DND-41 (cell line): ENCODE measurements around the gene TMEM243.
"Not testable (repeated sequence)": the region's sequence is repeated elsewhere in the genome, so short reads cannot be mapped to it uniquely, and the experiment has no call there.

Experiments used
- ATAC-seq: fragments of 200-7000 bp; cut with Tn5 transposase; 3 replicates; pipeline ENCODE4 v1.9.1; 2021; ENCODE audit warnings: low read depth; ENCODE audit not compliant: insufficient read depth
- DNase-seq: peaks from one replicate; pipeline ENCODE4 v3.0.0-alpha.2; 2020
- H2AFZ ChIP-seq: 2 replicates; pipeline ENCODE4 v1.6.0; 2012; ENCODE audit warnings: low read depth, low read length
- H3K27ac ChIP-seq: 2 replicates; pipeline ENCODE4 v1.5.1; 2012; ENCODE audit warnings: low read length, inconsistent platforms
- H3K27me3 ChIP-seq: fragments of 200-600 bp; sonication (generic); 2 replicates; pipeline ENCODE4 v1.6.0; 2012; ENCODE audit warnings: low read length, mild to moderate bottlenecking, inconsistent platforms; ENCODE audit not compliant: insufficient read depth, poor library complexity
- H3K36me3 ChIP-seq: 2 replicates; pipeline ENCODE4 v1.5.1; 2012; ENCODE audit warnings: low read length, inconsistent platforms; ENCODE audit not compliant: insufficient read depth
- H3K4me1 ChIP-seq: 2 replicates; pipeline ENCODE4 v1.5.1; 2012; ENCODE audit warnings: mild to moderate bottlenecking, low read length; ENCODE audit not compliant: insufficient read depth
- H3K4me2 ChIP-seq: 2 replicates; pipeline ENCODE4 v1.6.0; 2012; ENCODE audit warnings: mild to moderate bottlenecking, moderate library complexity, low read length, inconsistent platforms; ENCODE audit not compliant: insufficient read depth
- H3K4me3 ChIP-seq, 2 experiments: fragments of 200-600 bp in 1 of 2; shearing (Covaris generic) in 1 of 2; 2 replicates each; pipeline ENCODE4 v1.5.1; 2012 to 2016; ENCODE audit warnings: inconsistent platforms in 2 of 2, low read length in 2 of 2, mild to moderate bottlenecking in 2 of 2, low read depth in 1 of 2, moderate library complexity in 1 of 2
- H3K79me2 ChIP-seq: 2 replicates; pipeline ENCODE4 v1.6.0; 2012; ENCODE audit warnings: low read length, inconsistent platforms; ENCODE audit not compliant: insufficient read depth
- H3K9ac ChIP-seq: 2 replicates; pipeline ENCODE4 v1.6.0; 2012; ENCODE audit warnings: low read depth, mild to moderate bottlenecking, inconsistent platforms, low read length, moderate library complexity
- H3K9me3 ChIP-seq: 2 replicates; pipeline ENCODE4 v1.5.1; 2012; ENCODE audit warnings: low read length, moderate library complexity, mild to moderate bottlenecking, inconsistent platforms; ENCODE audit not compliant: insufficient read depth, severe bottlenecking
- H4K20me1 ChIP-seq: 2 replicates; pipeline ENCODE4 v1.6.0; 2012; ENCODE audit warnings: low read length; ENCODE audit not compliant: insufficient read depth
- EZH2 ChIP-seq: IDR thresholded peaks from 3 replicates; pipeline ENCODE4 v1.6.1; 2012; ENCODE audit warnings: borderline replicate concordance, low read depth, mild to moderate bottlenecking, moderate library complexity, low read length, inconsistent platforms; ENCODE audit not compliant: severe bottlenecking
- TF ChIP-seq, protein P1 (sequence below): IDR thresholded peaks from 2 replicates; pipeline ENCODE4 v1.5.1; 2012; ENCODE audit warnings: borderline replicate concordance, low read length, moderate library complexity, mild to moderate bottlenecking; ENCODE audit not compliant: poor library complexity, severe bottlenecking; ENCODE audit errors: extremely low read depth

TMEM243 gene

DNA sequence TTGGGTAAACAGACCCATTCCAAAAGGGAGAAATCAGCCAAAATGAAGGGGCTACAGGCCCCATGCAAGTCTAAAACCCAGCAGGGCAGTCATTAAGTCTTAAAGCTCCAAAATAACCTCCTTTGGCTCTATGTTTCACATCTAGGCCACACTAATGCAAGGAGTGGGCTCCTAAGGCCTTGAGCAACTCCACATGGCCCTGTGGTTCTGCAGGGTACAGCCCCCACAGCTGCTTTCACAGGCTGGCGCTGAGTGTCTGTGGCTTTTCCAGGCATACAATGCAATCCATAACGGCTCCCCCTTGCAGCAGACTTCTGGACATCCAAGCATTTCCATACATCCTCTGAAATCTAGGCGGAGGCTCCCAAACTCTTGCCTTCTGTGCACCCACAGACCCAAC lies 9.0 kb downstream of the TMEM243 start:
- Histone ChIP-seq H3K4me2 (no peak overlapping the region), H3K36me3 (peaks cover 38% of the 10 kb centered on the region), H3K4me3 (no peak overlapping the region), H3K27me3 (no peaks in the 10 kb centered on the region), H2AFZ (no peak overlapping the region), H3K27ac (no peak overlapping the region), H3K4me1 (peaks cover 28% of the 10 kb centered on the region), H3K9me3 (peaks cover 12% of the 10 kb centered on the region), H3K9ac (no peak overlapping the region), H4K20me1 (peaks cover 14% of the 10 kb centered on the region; the same call in 1 of the 2 replicates), H3K79me2 (peaks cover 79% of the 10 kb centered on the region)
- DNase-seq, result no peak
- no peak for ATAC-seq
- no peak for TF ChIP-seq EZH2
- TF ChIP-seq, protein P1, sequence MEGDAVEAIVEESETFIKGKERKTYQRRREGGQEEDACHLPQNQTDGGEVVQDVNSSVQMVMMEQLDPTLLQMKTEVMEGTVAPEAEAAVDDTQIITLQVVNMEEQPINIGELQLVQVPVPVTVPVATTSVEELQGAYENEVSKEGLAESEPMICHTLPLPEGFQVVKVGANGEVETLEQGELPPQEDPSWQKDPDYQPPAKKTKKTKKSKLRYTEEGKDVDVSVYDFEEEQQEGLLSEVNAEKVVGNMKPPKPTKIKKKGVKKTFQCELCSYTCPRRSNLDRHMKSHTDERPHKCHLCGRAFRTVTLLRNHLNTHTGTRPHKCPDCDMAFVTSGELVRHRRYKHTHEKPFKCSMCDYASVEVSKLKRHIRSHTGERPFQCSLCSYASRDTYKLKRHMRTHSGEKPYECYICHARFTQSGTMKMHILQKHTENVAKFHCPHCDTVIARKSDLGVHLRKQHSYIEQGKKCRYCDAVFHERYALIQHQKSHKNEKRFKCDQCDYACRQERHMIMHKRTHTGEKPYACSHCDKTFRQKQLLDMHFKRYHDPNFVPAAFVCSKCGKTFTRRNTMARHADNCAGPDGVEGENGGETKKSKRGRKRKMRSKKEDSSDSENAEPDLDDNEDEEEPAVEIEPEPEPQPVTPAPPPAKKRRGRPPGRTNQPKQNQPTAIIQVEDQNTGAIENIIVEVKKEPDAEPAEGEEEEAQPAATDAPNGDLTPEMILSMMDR, result no peak

GRCh38 chr7:87209295-87209924 lies 10.1 kb downstream of the TMEM243 start:
- Histone ChIP-seq H3K36me3 (peaks cover 45% of the 10 kb centered on the region), H3K9ac (no peak overlapping the region), H3K79me2 (peaks cover 79% of the 10 kb centered on the region), H3K4me1 (peaks cover 26% of the 10 kb centered on the region), H3K4me2 (no peak overlapping the region), H3K27me3 (no peaks in the 10 kb centered on the region), H3K4me3 (no peak overlapping the region), H4K20me1 (peaks cover 14% of the 10 kb centered on the region; the same call in 1 of the 2 replicates), H3K9me3 (peaks cover 21% of the 10 kb centered on the region), H2AFZ (no peak overlapping the region), H3K27ac (no peak overlapping the region)
- ATAC-seq, result no peak
- TF ChIP-seq EZH2, result no peak
- TF ChIP-seq, protein P1, result no peak
- DNase-seq, result no peak

DNA sequence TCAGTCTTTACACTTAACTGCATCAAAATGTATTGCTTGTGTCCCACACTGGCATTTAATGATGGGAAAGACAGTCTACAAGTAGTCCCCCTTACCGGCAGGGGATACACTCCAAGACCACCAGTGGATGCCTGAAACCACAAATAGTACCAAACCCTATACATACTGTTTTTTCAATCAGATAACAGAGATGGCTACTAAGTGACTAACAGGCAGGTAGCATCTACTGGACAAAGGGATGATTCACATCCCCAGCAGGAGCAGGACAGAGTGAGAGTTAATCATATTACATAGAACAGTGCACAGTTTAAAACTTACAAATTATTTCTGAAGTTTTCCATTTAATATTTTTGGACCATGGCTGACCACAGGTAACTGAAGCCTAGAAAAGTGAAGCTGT lies 13.2 kb downstream of the TMEM243 start:
- peaks cover 11% of the 10 kb centered on the region; the same call in 1 of the 2 replicates for H4K20me1 ChIP-seq
- no peak overlapping the region for H3K4me2 ChIP-seq
- no peak overlapping the region for H2AFZ ChIP-seq
- ATAC-seq (no peak), DNase-seq (no peak)
- no peak overlapping the region for H3K27ac ChIP-seq
- no peak overlapping the region for H3K4me3 ChIP-seq
- H3K4me1 ChIP-seq, result no peaks in the 10 kb centered on the region
- TF ChIP-seq, protein P1, result no peak
- no peak for TF ChIP-seq EZH2
- H3K79me2 ChIP-seq, result peaks cover 64% of the 10 kb centered on the region
- H3K9ac ChIP-seq, result no peak overlapping the region
- no peaks in the 10 kb centered on the region for H3K27me3 ChIP-seq
- H3K9me3 ChIP-seq, result peaks cover 25% of the 10 kb centered on the region
- peaks cover 52% of the 10 kb centered on the region for H3K36me3 ChIP-seq

DNA sequence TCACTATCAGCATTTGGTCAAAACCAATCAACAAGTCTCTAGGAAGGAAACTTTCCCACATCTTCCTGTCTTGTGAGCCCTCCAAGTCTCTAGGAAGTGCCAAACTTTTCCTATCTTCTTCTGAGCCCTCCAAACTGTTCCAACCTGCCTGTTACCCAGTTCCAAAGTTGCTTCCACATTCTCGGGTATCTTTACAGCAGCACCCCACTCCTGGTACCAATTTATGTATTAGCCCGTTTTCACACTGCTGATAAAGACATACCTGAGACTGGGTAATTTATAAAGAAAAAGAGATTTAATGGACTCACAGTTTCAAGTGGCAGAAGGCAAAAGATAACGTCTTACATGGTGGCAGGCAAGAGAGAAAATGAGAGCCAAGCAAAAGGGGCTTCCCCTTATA lies 13.8 kb downstream of the TMEM243 start:
- not testable (repeated sequence) for H3K9ac ChIP-seq, H3K4me3 ChIP-seq, ATAC-seq, H3K27me3 ChIP-seq, H3K4me1 ChIP-seq, H3K4me2 ChIP-seq, H2AFZ ChIP-seq, DNase-seq, H4K20me1 ChIP-seq, H3K27ac ChIP-seq
- H3K9me3 ChIP-seq, result peaks cover 25% of the 10 kb centered on the region
- peaks cover 47% of the 10 kb centered on the region for H3K36me3 ChIP-seq
- peaks cover 58% of the 10 kb centered on the region for H3K79me2 ChIP-seq
